Body of pancreas (tissue), 4 donors: ENCODE results near the gene GRIN1.

Source experiments
- CTCF ChIP-seq, 7 experiments: fragments of 450-650 bp in 4 of 7; fragments of 200-600 bp in 3 of 7; sonication (generic) in 3 of 7; IDR thresholded peaks; one replicate each; pipeline ENCODE4 v1.5.1; 2016 to 2019; ENCODE audit warnings: antibody characterized with exemption in 7 of 7
- POLR2A ChIP-seq, 3 donors: fragments of 450-650 bp; IDR thresholded peaks; one replicate each; pipeline ENCODE4 v1.6.1; 2016; ENCODE audit warnings: antibody characterized with exemption in 3 of 3, mild to moderate bottlenecking in 2 of 3

GRCh38 chr9:137164370-137165249 lies 25.7 kb downstream of the GRIN1 start:
- TF ChIP-seq CTCF (IDR thresholded peaks at IDR 0.05) = no peak
- no peak for TF ChIP-seq POLR2A (IDR thresholded peaks at IDR 0.05)
